Measurements from ENCODE around the gene STAG1.

The STAG1 gene

GRCh38 chr3:136708333-136708985, 43.7 kb downstream of the STAG1 start:
- H3K79me2 ChIP-seq (ENCODE audit: control insufficient read depth, insufficient read depth, low read length, unreplicated experiment), result peaks cover 78% of the 10 kb centered on the region
- H2AFZ ChIP-seq (ENCODE audit: low read length, unreplicated experiment), result no peak overlapping the region
- H3K27me3 ChIP-seq (ENCODE audit: insufficient read depth, low read length), result no peaks in the 10 kb centered on the region
- H3K36me3 ChIP-seq (ENCODE audit: insufficient read depth, low read length), result peaks cover 4% of the 10 kb centered on the region; the same call in 1 of the 2 replicates
- H3K27ac ChIP-seq (ENCODE audit: low read depth, low read length), result no peak overlapping the region
- H3K4me1 ChIP-seq (ENCODE audit: control insufficient read depth, insufficient read depth, low read length, unreplicated experiment), result no peaks in the 10 kb centered on the region
- H3K4me3 ChIP-seq (ENCODE audit: low read depth, low read length), result no peak overlapping the region

GRCh38 chr3:136703429-136703828, 48.7 kb downstream of the STAG1 start:
- Histone ChIP-seq H3K79me2 (ENCODE audit: control insufficient read depth, insufficient read depth, low read length, unreplicated experiment) (peaks cover 72% of the 10 kb centered on the region), H3K4me1 (ENCODE audit: control insufficient read depth, insufficient read depth, low read length, unreplicated experiment) (no peaks in the 10 kb centered on the region), H3K27me3 (ENCODE audit: insufficient read depth, low read length) (no peaks in the 10 kb centered on the region), H3K27ac (ENCODE audit: low read depth, low read length) (no peak overlapping the region), H3K36me3 (ENCODE audit: insufficient read depth, low read length) (no peaks in the 10 kb centered on the region), H2AFZ (ENCODE audit: low read length, unreplicated experiment) (no peak overlapping the region), H3K4me3 (ENCODE audit: low read depth, low read length) (no peak overlapping the region)

GRCh38 chr3:136699271-136699828, 52.8 kb downstream of the STAG1 start:
- H3K27ac ChIP-seq (ENCODE audit: low read depth, low read length), result no peak overlapping the region
- no peaks in the 10 kb centered on the region for H3K27me3 ChIP-seq (ENCODE audit: insufficient read depth, low read length)
- no peak overlapping the region for H3K4me3 ChIP-seq (ENCODE audit: low read depth, low read length)
- H3K79me2 ChIP-seq (ENCODE audit: control insufficient read depth, insufficient read depth, low read length, unreplicated experiment), result peaks cover 70% of the 10 kb centered on the region
- no peak overlapping the region for H2AFZ ChIP-seq (ENCODE audit: low read length, unreplicated experiment)
- no peaks in the 10 kb centered on the region for H3K4me1 ChIP-seq (ENCODE audit: control insufficient read depth, insufficient read depth, low read length, unreplicated experiment)
- H3K36me3 ChIP-seq (ENCODE audit: insufficient read depth, low read length), result peaks cover 10% of the 10 kb centered on the region; the same call in 1 of the 2 replicates

- no peak overlapping the region for H3K27ac ChIP-seq (ENCODE audit: low read depth, low read length)
- no peaks in the 10 kb centered on the region for H3K4me1 ChIP-seq (ENCODE audit: control insufficient read depth, insufficient read depth, low read length, unreplicated experiment)
- no peaks in the 10 kb centered on the region for H3K27me3 ChIP-seq (ENCODE audit: insufficient read depth, low read length)
- H3K36me3 ChIP-seq (ENCODE audit: insufficient read depth, low read length), result peaks cover 10% of the 10 kb centered on the region; the same call in 1 of the 2 replicates
- H3K4me3 ChIP-seq (ENCODE audit: low read depth, low read length), result no peak overlapping the region
- H3K79me2 ChIP-seq (ENCODE audit: control insufficient read depth, insufficient read depth, low read length, unreplicated experiment), result peaks cover 67% of the 10 kb centered on the region
- no peak overlapping the region for H2AFZ ChIP-seq (ENCODE audit: low read length, unreplicated experiment)
Observed at GRCh38 chr3:136698361-136698760, 53.8 kb downstream of the STAG1 start.

GRCh38 chr3:136696797-136697196, 55.4 kb downstream of the STAG1 start:
- Histone ChIP-seq H2AFZ (ENCODE audit: low read length, unreplicated experiment) (no peak overlapping the region), H3K4me3 (ENCODE audit: low read depth, low read length) (no peak overlapping the region), H3K27ac (ENCODE audit: low read depth, low read length) (no peak overlapping the region), H3K4me1 (ENCODE audit: control insufficient read depth, insufficient read depth, low read length, unreplicated experiment) (no peaks in the 10 kb centered on the region), H3K79me2 (ENCODE audit: control insufficient read depth, insufficient read depth, low read length, unreplicated experiment) (peaks cover 63% of the 10 kb centered on the region), H3K27me3 (ENCODE audit: insufficient read depth, low read length) (no peaks in the 10 kb centered on the region), H3K36me3 (ENCODE audit: insufficient read depth, low read length) (peaks cover 10% of the 10 kb centered on the region; the same call in 1 of the 2 replicates)

GRCh38 chr3:136694321-136694720, 57.9 kb downstream of the STAG1 start:
- no peak overlapping the region for H2AFZ ChIP-seq (ENCODE audit: low read length, unreplicated experiment)
- H3K36me3 ChIP-seq (ENCODE audit: insufficient read depth, low read length), result peaks cover 10% of the 10 kb centered on the region; the same call in 1 of the 2 replicates
- H3K4me1 ChIP-seq (ENCODE audit: control insufficient read depth, insufficient read depth, low read length, unreplicated experiment), result no peaks in the 10 kb centered on the region
- peaks cover 67% of the 10 kb centered on the region for H3K79me2 ChIP-seq (ENCODE audit: control insufficient read depth, insufficient read depth, low read length, unreplicated experiment)
- no peaks in the 10 kb centered on the region for H3K27me3 ChIP-seq (ENCODE audit: insufficient read depth, low read length)
- H3K27ac ChIP-seq (ENCODE audit: low read depth, low read length), result no peak overlapping the region
- no peak overlapping the region for H3K4me3 ChIP-seq (ENCODE audit: low read depth, low read length)

GRCh38 chr3:136690599-136690998, 61.6 kb downstream of the STAG1 start:
- no peaks in the 10 kb centered on the region for H3K27me3 ChIP-seq (ENCODE audit: insufficient read depth, low read length)
- no peaks in the 10 kb centered on the region for H3K36me3 ChIP-seq (ENCODE audit: insufficient read depth, low read length)
- H3K27ac ChIP-seq (ENCODE audit: low read depth, low read length), result no peak overlapping the region
- H3K4me3 ChIP-seq (ENCODE audit: low read depth, low read length), result no peak overlapping the region
- no peaks in the 10 kb centered on the region for H3K4me1 ChIP-seq (ENCODE audit: control insufficient read depth, insufficient read depth, low read length, unreplicated experiment)
- H2AFZ ChIP-seq (ENCODE audit: low read length, unreplicated experiment), result no peak overlapping the region
- peaks cover 60% of the 10 kb centered on the region for H3K79me2 ChIP-seq (ENCODE audit: control insufficient read depth, insufficient read depth, low read length, unreplicated experiment)

- Histone ChIP-seq H3K36me3 (ENCODE audit: insufficient read depth, low read length) (no peaks in the 10 kb centered on the region), H3K4me3 (ENCODE audit: low read depth, low read length) (no peak overlapping the region), H2AFZ (ENCODE audit: low read length, unreplicated experiment) (no peak overlapping the region), H3K27ac (ENCODE audit: low read depth, low read length) (no peak overlapping the region), H3K79me2 (ENCODE audit: control insufficient read depth, insufficient read depth, low read length, unreplicated experiment) (peaks cover 74% of the 10 kb centered on the region), H3K27me3 (ENCODE audit: insufficient read depth, low read length) (no peaks in the 10 kb centered on the region), H3K4me1 (ENCODE audit: control insufficient read depth, insufficient read depth, low read length, unreplicated experiment) (no peaks in the 10 kb centered on the region)
Observed at GRCh38 chr3:136685882-136686281, 66.3 kb downstream of the STAG1 start.

GRCh38 chr3:136682740-136683312, 69.4 kb downstream of the STAG1 start:
- H3K4me1 ChIP-seq (ENCODE audit: control insufficient read depth, insufficient read depth, low read length, unreplicated experiment), result no peaks in the 10 kb centered on the region
- H3K36me3 ChIP-seq (ENCODE audit: insufficient read depth, low read length), result no peaks in the 10 kb centered on the region
- H3K4me3 ChIP-seq (ENCODE audit: low read depth, low read length), result no peak overlapping the region
- H2AFZ ChIP-seq (ENCODE audit: low read length, unreplicated experiment), result no peak overlapping the region
- H3K27ac ChIP-seq (ENCODE audit: low read depth, low read length), result no peak overlapping the region
- no peaks in the 10 kb centered on the region for H3K27me3 ChIP-seq (ENCODE audit: insufficient read depth, low read length)
- peaks cover 70% of the 10 kb centered on the region for H3K79me2 ChIP-seq (ENCODE audit: control insufficient read depth, insufficient read depth, low read length, unreplicated experiment)

GRCh38 chr3:136678981-136679380, 73.2 kb downstream of the STAG1 start:
- no peaks in the 10 kb centered on the region for H3K27me3 ChIP-seq (ENCODE audit: insufficient read depth, low read length)
- H3K4me1 ChIP-seq (ENCODE audit: control insufficient read depth, insufficient read depth, low read length, unreplicated experiment), result no peaks in the 10 kb centered on the region
- no peak overlapping the region for H3K27ac ChIP-seq (ENCODE audit: low read depth, low read length)
- peaks cover 65% of the 10 kb centered on the region for H3K79me2 ChIP-seq (ENCODE audit: control insufficient read depth, insufficient read depth, low read length, unreplicated experiment)
- H3K4me3 ChIP-seq (ENCODE audit: low read depth, low read length), result no peak overlapping the region
- no peak overlapping the region for H2AFZ ChIP-seq (ENCODE audit: low read length, unreplicated experiment)
- no peaks in the 10 kb centered on the region for H3K36me3 ChIP-seq (ENCODE audit: insufficient read depth, low read length)

GRCh38 chr3:136676009-136676408, 76.2 kb downstream of the STAG1 start:
- no peak overlapping the region for H3K4me3 ChIP-seq (ENCODE audit: low read depth, low read length)
- H3K27ac ChIP-seq (ENCODE audit: low read depth, low read length), result no peak overlapping the region
- no peaks in the 10 kb centered on the region for H3K27me3 ChIP-seq (ENCODE audit: insufficient read depth, low read length)
- peaks cover 64% of the 10 kb centered on the region for H3K79me2 ChIP-seq (ENCODE audit: control insufficient read depth, insufficient read depth, low read length, unreplicated experiment)
- H3K36me3 ChIP-seq (ENCODE audit: insufficient read depth, low read length), result no peaks in the 10 kb centered on the region
- peaks cover 7% of the 10 kb centered on the region for H3K4me1 ChIP-seq (ENCODE audit: control insufficient read depth, insufficient read depth, low read length, unreplicated experiment)
- H2AFZ ChIP-seq (ENCODE audit: low read length, unreplicated experiment), result no peak overlapping the region
